ENCODE data around the gene ISG15.
"Not testable (repeated sequence)": the region's sequence is repeated elsewhere in the genome, so short reads cannot be mapped to it uniquely, and the experiment has no call there.

Gene ISG15

DNA sequence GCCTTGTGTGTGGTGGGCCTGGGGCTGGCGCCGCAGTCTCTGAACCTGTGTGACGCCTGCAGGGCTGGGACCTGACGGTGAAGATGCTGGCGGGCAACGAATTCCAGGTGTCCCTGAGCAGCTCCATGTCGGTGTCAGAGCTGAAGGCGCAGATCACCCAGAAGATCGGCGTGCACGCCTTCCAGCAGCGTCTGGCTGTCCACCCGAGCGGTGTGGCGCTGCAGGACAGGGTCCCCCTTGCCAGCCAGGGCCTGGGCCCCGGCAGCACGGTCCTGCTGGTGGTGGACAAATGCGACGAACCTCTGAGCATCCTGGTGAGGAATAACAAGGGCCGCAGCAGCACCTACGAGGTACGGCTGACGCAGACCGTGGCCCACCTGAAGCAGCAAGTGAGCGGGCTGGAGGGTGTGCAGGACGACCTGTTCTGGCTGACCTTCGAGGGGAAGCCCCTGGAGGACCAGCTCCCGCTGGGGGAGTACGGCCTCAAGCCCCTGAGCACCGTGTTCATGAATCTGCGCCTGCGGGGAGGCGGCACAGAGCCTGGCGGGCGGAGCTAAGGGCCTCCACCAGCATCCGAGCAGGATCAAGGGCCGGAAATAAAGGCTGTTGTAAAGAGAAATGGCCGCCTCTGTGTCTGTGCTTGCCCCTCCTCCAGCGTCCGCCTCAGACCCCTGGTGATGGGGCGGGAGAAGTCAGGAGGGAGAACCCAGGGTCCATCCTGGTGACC lies 788 bp downstream of the ISG15 start:
- no peak for DNase-seq

DNA sequence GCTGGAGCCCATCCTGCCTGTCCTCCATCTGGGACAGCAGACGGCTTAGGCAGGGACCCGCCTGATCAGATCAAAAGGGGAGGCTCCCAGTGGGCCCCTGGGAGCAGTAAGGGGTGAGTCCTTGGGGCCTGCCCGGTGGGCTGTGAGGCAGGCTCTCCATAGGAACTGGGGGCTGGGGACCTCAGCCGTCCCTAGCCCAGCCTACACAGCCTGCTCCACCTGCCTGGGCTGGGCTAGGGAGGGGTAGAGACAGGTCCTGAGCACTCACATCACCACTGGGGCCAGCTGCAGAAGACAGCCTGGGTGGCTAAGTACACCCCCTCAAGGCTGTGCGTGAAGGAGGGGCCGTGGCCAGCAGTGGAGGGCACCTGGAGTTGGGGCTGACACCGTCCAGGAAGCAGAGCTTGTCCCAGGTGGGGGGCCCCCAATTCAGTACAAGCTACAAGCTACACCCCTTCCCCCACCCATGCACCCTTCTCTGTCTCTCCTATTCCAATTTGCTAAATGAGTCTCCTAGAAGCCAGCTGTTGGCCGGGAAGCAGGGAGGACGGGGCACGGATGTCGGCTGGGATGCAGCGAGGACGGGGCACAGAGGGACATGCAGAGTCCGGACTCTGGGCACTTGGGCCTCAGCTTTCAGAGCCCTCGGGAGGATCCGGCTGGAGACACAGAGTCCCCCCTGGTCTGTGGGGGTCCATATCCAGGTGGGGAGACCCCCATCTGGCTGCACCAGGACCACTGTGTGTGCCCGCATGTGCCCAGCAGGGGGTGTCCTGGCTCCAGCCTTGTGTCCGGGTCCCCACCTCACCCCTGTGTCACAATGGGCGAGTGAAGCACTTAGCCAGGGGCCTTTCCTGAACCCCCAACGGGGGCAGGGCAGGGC lies 1.7 kb downstream of the ISG15 start:
- no peak for DNase-seq

DNA sequence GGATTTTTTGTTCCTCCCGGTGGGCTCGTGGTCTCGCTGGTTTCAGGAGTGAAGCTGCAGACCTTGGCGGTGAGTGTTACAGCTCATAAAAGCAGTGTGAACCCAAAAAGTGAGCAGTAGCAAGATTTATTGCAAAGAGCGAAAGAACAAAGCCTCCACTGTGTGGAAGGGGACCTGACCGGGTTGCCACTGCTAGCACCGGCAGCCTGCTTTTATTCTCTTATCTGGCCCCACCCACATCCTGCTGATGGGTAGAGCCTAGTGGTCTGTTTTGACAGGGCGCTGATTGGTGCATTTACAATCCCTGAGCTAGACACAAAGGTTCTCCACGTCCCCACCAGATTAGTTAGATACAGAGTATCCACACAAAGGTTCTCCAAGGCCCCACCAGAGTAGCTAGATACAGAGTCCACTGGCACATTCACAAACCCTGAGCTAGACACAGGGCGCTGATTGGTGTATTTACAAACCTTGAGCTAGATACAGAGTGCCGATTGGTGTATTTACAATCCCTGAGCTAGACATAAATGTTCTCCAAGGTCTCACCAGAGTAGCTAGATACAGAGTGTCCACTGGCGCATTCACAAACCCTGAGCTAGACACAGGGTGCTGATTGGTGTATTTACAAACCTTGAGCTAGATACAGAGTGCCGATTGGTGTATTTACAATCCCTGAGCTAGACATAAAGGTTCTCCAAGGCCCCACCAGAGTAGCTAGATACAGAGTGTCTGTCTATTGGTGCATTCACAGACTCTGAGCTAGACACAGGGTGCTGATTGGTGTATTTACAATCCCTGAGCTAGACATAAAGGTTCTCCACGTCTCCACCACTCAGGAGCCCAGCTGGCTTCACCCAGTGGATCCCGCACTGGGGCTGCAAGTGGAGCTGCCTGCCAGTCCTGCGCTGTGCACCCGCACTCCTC lies 4.4 kb downstream of the ISG15 start:
- DNase-seq: not testable (repeated sequence)

DNA sequence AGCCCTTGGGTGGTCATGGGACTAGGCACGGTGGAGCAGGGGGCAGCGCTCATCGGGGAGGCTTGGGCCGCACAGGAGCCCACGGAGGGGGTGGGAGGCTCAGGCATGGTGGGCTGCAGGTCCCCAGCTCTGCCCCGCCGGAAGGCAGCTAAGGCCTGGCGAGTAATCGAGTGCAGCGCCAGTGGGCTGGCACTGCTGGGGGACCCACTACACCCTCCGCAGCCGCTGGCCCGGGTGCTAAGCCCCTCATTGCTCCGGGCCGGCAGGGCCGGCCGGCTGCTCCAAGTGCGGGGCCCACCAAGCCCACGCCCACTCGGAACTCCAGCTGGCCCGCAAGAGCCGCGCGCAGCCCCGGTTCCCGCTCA lies 5.0 kb downstream of the ISG15 start:
- DNase-seq: not testable (repeated sequence)

DNA sequence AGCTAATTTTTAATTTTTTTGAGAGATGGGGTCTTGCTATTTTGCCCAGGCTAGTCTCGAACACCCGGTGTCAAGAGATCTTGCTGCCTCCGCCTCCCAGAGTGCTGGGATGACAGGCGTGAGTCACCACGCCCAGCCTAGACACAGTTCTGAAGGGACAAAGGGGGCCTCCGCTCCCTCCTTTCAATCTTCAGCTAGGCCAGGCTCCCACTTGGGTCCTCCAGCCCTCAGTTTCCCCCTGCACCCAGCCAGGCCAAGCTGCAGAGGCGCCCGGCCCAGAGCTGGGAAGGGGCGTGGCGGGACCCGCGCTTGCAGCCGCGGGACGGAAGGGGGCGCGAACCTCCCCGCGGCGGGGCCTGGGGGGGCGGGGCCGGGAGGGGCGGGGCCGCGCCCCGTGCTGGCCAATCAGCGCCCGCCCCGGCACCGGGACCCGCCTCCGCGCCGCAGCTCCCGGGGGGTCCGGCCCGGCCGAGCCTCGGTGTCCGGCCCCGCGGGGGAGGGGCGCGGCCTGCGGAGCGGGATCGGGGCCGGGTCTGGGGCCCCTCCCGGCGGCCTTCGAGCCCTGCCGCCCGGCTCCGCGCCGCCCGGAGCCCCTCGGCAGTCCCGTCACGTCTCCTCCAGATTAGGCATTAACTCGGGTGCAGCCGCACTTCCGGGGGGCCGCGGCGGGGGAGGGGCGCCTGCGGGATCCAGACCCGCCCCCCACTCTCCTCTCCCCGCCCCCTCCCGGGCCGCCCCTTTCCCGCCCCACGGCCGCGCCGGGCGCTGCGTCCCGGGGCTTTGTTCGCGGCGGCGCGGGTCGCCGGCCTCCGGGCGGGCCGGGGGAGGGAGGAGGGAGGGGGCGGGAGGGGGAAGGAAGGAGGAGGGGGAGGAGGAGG lies 6.1 kb downstream of the ISG15 start:
- DNase-seq: peak; percentile 94

DNA sequence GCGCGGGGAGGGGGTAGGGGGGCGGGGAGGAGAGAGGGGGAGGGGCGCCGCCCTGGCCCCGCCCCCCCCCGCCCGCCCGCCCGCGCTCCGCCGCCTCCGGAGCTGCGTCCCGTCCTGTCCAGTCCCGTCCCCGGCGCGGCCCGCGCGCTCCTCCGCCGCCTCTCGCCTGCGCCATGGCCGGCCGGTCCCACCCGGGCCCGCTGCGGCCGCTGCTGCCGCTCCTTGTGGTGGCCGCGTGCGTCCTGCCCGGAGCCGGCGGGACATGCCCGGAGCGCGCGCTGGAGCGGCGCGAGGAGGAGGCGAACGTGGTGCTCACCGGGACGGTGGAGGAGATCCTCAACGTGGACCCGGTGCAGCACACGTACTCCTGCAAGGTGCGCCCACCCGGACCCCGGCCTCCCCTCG lies 6.7 kb downstream of the ISG15 start, which contains the start of gene AGRN:
AGRN (plus strand) TSS at position 121 of the 405 bp plus-strand sequence; CDS start at position 174, 53 bp downstream.
- DNase-seq: no peak

DNA sequence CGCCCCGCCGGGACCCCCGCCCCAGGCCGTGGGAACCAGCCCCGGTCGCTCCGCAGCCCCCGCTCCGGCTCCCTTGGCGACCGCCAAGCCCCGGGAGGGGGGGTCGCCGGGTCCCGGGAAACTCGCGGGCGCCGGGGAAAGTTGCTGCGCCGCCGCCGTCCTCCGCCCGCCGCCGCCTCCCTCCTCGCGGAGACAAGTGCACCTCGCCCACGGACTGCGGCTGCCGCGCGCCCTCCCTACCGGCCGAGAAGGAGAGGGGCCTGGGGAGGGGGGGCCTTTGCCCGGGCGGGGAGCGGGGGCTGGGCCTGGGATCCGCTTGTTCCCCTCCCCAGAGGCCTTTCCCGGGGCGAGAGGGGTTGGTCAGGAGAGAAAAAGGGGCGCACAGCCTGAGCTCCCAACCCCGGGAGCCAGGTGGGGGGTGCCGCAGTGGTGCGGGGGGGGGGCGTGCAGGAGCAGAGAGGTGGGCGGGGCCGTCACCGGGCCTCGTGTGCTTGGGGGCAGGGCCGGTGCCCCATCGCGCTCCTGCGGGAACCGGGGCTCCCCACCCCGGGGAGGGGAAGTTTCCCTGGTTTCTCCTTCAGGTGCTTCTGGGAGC lies 7.2 kb downstream of the ISG15 start:
- DNase-seq: no peak

DNA sequence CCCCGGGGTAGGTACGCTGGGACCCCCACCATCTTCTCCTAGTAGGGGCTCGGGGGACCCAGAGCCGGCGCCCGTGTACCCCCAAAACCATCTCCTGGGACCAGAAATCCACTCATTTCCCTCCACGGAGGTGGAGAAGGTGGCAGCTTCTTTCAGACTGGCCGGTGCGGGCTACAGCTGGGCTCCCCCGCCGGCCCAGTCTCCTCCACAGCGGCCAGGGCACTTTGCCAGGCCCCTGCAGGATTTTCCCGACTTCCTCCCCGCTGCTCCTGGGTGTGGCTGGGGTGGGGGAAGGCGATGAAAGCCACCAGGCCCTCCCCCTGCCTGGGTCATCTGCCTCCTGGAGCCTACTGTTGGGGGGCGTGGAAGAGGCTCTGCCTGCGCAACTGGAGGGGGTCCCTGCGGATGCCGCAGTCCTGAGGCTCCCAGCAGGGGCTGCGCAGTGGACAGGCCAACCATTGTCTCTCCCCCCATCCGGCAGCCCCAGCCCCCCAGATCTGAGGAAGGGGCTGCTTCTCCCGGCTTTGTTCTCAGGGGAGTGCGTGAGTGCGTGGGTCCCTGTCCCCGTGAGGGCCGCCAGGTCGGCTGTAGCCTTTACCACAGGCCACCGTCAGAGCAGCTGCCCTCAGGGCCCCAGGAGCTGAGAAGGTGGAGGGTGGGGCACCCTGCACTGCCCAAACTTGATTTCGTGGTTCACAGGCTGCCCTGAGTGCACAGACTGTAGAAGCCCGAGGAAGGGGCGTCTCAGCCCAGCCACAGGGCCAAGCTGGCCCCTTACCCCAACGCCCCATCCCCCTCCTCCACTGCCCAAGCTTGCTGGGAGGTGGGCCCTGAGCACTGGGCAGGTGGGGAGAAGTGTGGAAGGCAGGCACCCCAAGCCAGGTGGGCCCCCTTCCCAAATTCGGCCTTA lies 8.0 kb downstream of the ISG15 start:
- DNase-seq: peak; percentile 11

DNA sequence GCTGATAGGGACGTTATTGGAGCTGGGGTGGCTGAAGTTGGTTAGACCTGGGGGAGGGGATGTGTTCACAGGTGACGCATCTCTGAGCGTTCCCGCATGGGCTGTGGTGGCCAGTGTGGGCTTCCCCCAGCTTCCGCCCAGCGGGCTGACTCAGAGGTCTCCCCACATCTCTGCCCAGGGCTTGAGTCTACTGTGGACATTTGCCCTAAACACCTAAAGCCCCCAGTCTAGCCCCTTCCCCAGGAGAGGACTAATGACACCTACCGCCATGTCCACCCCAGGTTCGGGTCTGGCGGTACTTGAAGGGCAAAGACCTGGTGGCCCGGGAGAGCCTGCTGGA lies 8.6 kb downstream of the ISG15 start:
- DNase-seq: peak; percentile 76

DNA sequence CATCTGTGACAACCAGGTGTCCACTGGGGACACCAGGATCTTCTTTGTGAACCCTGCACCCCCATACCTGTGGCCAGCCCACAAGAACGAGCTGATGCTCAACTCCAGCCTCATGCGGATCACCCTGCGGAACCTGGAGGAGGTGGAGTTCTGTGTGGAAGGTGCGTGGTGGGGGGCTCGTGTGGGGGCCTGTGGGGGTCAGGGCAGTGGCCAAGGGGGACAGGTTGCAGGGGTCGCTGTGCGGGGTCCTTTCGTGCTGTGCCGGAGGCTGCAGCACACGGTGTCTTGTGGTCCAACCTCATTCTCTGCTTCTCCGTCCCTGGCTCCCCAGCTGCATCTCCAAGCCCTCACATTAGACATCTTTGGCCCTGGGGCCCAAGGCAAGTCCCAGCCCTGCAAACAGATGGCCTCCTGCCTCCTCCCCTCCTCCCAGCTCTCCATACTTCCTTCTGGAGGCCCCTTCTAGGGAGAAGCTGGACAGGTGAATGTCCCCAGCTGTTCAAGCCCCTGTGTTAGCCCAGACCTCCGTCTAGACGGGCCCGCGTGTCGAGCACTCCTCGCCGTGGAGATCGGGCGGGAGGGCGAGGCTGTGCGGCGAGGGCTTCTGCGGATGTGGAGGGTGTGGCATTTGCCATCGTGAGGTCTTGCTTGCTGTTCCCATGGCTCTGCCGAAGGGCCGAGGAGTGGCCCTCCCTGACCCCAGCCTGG lies 9.2 kb downstream of the ISG15 start:
- DNase-seq: no peak

DNA sequence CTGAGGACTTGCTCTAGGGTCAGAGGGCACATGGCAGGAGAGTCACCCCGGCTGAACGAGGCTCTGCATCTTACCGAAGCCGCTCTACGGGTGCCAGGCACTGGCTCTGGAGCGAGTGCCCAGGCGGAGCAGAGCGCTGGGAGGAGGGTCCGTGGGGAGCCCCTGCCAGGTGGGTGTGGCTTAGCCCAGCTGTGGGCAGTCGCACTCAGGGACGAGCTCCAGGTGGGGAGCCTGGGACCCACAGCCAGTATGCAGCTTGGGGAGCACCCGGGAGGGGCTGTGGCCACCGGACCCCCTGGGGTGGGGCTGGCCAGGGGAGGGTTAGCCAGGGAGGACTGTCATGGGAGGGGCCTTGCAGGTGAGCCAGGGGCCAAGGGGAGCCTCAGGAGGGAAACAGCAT lies 10.4 kb downstream of the ISG15 start:
- no peak for DNase-seq

DNA sequence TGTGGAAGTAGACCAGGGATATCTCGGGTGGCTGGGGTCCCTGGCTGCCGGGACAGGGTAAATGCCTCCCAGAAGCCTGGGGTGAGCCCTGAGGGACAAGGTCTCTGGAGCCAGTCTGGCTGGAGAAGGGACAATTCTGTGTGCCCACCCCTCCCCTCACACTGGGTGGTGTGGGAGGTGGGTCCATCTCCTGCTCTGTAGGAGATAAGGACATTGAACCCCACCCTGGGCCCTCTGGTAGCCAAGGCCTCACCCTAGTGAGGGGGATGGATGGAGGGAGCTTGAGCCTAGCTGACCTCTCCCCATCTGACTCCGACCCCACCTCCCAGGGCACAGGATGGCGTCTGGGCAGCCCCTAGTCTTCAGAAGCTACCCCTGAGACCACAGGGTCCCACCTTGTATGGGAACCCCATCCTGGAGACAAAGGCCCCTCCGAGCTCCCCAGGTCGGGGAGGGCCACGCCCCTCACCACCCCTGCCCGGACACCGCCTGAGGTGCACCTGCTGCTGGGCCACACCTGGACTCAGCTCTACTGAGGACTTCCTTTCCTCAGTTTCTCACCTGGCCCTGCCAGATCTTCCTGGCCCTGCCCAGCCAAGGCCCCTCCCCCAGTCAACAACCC lies 11.0 kb downstream of the ISG15 start:
- no peak for DNase-seq

DNA sequence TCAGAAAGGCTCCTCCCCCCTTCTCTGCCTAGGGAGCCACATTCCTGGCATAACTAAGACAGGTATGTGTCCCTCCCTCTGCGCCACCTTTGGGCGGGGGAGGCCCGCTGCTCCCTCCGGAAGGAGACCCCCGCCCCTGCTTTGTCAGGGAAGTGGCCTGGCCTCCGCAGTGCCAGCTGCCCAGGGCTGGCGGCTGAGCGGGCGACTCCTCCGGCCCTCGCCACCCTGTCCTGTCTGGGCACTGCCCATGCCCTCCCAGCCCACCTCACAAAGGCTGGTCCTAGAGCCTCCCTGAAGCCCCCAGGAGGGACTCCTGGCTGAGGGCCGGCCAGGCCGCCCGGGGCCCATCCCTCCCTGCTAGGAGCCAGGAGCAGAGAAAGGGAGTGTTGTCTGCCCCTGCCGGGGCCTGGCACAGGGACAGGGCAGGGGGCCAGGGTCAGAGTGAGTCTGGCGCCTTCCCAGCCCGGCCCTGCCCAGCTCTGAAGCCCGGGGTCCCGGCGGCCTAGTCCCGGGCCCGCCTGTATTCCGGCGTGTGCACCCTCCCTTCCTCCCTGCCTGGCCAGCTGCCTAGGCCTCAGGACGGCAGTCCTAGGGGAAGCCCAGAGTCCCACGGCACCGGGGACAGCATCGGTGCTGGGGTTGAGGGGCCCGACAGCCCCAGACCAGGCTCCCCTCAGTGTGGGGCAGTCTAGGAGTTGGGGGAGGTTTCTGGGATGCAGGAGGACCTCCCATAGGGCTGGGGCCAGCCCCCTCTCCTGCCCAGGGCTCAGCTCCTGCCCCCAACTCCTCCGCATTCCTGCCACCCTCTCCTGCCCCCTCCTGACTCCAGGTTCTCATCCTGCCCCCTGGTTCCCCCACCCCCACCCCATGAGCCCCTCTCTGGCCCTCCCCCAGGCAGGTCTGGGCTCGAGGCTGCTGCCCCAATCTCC lies 11.7 kb downstream of the ISG15 start:
- DNase-seq: peak; percentile 82

DNA sequence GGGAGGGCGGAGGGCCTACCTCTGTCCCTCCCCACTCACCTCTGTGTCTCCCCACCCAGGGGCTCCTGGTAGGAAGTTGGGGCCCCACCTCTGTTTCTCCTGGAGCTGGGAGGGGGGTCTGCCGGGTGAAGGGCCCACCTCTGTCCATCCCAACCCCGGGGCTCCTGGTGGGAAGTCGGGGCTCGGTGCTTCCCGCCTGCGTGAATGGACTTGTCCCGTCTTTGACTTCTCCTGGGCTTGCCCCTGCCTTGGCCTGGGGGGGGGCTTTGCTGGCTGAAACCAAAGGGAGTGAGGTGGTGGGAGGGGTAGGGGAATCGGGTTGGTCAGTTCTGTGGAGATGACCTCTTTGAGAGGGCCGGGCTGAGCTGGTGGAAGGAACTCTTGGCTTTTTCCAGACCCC lies 12.4 kb downstream of the ISG15 start:
- DNase-seq: no peak

DNA sequence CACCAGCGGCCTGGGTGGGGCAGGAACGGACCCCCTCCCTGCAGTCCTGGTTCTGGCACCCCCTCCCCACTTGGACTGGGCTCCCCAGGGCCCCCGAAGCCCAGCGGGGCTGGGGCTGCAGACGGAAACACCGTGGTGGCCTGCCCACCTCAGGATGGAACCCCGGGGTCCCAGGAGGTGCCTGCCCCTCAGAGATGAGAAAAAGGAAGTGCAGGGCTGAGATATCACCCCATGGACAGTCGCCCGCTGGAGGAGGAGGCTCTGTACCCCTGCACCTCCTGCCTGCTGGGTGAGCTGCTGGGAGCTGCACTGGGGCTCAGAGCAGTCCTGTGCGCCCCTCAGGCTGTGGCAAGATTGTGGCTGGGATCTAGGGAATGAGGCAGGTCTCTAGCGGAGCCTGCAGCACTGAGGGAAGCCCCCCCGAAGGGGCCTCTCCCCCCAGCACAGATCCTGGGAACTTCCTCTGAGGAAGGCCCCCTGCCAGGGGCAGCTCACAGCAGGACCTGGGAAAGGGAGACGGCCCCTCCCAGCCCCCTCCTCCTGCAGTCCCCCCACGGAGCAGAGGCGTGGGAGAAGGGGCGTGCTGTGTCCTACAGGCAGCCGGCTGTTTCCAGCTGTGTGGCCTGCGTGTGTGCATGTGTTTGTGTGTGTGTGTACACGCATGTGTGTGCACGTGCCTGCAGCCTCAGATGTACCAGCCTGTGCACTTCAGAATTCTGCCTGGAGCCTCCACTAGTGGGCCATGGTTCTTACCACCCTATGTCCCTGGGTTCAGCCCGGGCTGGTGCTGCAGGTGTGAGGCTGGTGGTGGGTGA lies 13.5 kb downstream of the ISG15 start:
- no peak for DNase-seq

DNA sequence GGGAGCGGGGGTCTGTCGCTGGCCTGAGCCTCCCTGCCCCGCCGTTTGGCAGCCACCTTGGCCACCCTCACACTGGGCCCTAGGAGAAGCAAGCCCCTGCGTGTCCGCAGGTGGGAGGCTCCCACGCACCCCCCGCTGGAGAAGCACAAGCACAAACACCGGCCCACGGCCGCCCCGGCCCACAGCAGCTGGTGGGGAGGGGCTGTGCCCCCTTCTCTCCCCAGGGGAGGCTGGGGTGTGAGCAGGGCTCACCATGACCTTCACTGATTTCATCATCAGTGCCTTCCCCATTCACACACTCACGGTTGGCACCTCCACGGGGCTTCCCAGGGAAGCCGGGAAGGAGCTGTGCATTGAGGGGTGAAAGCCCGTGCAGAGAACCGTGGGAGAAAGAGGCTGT lies 14.5 kb downstream of the ISG15 start:
- no peak for DNase-seq

All from kidney glomerular epithelial cell (primary cell).